GM18909 (cell line): ENCODE results near the gene FYB2.
A peak's percentile ranks its signal among the peaks of the same experiment; 100 is the strongest.
"Not testable (repeated sequence)": the region's sequence is repeated elsewhere in the genome, so short reads cannot be mapped to it uniquely, and the experiment has no call there.

ENCODE experiments used
- ATAC-seq: cut with Tn5 transposase; IDR thresholded peaks from one replicate; pipeline ENCODE4 v1.9.1; 2021; ENCODE audit warnings: mild to moderate bottlenecking; ENCODE audit not compliant: unreplicated experiment, poor library complexity

Gene FYB2

DNA sequence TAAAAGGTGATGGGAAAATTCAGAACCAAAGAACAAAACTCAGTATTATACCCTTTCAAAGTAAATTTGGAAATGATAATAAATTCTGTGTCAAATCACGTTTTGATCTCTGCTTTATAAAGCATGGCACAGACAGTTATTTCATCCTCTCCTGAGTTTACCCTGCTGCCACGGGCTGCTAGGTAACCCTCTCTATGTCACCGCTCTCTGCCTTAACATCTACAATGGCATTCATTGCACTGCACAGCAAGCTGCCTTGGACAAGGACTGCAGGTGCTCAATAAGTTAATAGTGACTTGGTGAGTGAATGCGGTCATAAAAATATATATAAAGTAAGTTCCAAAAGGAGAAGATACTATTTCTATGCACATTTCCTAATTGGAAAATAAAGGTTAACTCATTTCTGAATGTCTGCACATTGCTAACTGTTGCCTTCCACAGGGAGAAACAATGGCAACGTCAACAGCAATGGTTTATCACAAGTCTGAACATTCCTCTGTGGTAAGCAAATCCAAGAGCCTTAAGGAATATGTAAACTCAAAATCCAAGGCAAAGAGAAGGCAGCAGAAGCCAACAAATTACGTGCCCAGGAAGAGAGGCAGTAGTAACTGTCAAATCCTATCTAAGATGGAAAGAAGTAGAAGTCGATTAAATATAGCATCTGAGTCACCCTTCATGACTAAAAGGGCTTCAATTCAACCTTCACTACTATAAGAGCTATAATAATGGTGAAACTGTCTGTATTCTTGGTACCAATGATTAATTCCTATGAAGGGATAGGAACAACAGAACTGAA, 19.4 kb downstream of the FYB2 start:
- no peak for ATAC-seq

DNA sequence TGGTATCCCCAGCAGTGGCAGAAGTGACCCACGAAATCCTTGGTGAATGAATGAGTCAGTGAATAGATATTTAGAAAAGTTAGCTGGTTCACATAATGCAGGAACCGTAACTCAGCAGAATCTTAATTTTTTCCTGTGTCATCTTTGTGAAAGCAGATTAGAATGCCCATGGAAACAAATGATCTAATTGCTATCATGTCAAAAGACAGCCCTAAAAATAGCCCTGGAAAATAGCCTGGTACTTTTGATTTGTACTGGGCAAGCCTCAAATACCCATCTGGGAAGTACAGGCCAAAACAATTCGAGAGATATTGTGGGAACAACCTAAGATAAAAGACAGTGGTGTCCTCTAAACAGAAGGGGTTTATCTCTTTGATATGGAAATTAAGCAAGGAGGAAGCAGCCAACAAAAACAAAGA, 21.1 kb downstream of the FYB2 start:
- no peak for ATAC-seq

DNA sequence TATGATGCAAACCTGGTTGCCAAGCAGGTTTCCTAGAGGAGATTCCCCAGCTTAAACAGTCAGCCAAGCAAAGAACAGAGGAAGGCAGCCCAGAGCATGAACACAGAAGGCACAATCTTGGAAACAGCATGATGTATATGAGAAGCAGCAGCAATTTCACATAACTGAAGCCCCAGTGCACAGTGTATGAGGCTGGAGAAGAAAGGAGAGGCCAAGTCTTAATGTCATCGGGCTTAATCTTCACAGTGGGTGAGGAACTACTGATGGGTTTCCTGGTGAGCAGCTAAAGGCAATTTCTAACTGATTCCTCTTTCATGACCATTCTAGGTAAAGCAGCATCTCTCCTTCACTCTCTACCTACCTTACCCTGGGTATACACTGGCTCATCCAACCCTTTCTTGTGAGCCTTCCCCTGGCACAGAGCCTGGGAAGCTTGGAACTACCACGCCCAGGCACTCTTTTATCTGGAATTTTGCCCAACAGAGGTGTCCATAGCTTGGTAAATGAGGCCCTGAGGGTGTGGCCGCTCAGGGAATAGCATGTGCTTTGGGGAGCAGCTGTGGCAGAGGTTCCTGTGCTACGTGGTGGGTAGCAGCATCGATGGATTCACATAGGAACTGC, 22.0 kb downstream of the FYB2 start:
- ATAC-seq: no peak

DNA sequence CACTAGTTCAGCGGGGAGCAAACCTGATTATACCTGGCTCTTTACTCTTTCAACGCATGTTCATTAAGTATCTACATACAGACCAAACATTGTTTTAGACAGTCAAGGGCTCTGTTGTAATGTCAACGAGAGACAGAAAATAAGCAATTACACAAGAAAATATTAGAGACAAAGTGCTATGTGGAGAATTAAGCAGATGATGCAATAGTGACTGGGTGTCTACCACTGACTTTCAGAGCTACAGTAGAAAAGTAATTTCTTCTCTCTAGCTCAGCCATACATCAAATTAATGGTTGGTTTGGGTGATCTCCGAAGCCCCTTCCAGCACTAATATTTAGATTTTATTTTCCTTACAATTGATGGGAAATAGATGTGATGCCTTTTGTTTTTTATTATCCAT, 23.3 kb downstream of the FYB2 start:
- ATAC-seq: no peak

DNA sequence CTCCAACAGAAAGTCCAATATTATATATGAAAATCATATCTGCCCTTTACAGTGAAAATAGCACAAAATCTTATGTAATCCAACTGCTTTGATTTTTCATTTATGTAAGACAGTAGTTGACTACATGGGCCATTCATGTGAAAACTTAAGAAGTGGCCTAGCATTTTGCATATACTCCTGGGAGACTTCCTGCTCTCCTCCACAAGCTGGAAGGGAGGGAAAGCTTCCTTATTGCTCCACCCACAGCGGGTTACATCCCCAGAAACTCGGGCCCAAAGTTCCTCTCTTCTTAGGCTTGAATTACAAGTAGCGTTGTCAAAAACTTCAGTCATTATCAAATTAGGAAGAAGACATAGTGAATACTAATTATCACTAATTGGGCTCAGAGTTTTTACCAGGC, 29.2 kb downstream of the FYB2 start:
- ATAC-seq: no peak

DNA sequence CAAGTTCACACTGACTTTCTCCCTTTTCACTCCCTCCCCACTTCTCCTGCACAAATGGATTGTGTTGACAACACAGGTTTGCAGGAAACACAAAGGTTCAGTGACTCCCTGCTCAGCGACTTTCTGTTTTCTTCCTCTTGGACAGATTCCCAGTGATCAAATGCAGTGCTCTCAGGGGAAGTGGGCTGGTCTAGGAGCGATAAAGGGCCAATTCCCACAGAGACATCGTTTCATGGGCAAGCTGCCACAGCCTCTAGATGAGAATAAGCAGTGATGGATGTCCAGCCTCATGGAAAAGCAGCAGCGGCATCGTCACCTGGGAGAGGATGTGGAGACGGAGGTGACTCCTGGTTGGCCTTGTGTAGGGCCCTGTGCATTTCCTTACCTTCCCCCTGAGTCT, 30.6 kb downstream of the FYB2 start:
- no peak for ATAC-seq

DNA sequence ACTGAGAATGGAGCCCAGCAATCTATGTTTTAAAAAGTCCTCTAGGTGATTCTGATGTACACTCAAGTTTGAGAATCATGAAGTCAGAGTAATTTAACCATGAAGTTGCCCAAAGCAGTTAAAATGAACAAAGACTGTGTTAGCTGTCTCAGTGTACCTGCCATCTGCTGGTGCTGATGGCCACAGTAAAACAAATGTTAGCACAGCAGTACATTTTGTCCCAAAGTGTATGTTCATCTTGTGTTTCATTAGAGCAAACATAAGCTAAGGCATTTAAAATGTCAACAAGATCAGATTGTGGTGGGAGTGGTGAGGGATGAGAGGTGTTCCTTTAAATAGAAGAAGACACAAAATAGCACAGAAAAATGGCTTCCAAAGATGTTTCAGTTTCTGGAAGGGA, 31.1 kb downstream of the FYB2 start:
- ATAC-seq: no peak

DNA sequence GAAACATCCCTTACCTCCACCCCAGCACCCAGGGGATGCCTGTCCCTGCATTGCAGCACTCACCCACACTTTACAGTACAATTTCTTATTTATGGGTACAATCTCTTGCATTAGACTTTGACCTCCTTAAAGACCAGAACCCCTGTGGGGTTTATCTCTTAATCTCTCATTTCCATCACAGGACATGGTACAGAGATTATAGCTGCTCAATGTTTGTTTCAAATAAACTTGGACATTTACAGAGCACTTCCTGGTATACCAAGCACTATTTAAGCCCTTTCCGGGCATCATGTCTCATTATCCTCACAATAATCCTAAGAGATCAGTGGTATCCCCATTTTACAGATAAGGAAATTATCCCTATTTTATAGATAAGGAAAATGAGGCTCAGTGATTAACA, 31.9 kb downstream of the FYB2 start:
- no peak for ATAC-seq

DNA sequence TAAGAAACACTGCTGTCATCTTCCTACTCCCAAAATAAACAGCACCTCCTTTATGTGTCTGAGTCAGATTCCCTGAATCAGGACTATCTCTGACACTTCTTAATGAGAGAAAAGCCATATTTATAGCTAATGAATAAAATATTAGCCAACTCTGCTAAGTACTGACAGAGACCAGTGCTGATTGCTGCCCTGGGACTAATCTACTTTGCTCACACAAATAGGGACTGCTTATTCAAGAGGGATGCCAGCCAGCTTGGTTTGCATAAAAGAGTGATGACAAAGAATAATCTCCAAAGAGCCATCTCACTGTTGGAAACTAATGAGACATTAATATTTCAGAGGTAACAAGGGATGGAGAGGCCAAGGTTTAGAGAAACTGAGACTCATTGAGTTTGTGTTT, 36.4 kb downstream of the FYB2 start:
- no peak for ATAC-seq

DNA sequence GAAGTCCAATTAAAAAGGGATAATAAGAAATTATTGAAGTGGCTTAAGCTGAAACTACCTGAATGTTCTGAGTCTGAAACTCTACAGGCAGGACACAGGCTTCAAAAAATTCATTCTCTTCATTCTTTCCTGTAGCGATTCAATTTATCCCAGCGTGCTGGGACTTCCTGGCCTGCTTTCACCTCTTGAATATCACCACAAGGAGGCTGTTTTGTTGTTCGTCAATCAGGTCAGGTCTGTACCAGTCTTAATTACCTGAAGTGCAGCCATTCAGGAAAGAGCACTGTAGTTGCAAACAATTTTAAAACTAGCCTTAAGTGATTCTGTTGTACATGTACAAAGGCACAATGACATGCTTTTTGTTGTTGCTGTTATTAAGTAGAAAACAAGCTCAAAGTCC, 38.4 kb downstream of the FYB2 start:
- ATAC-seq: no peak

DNA sequence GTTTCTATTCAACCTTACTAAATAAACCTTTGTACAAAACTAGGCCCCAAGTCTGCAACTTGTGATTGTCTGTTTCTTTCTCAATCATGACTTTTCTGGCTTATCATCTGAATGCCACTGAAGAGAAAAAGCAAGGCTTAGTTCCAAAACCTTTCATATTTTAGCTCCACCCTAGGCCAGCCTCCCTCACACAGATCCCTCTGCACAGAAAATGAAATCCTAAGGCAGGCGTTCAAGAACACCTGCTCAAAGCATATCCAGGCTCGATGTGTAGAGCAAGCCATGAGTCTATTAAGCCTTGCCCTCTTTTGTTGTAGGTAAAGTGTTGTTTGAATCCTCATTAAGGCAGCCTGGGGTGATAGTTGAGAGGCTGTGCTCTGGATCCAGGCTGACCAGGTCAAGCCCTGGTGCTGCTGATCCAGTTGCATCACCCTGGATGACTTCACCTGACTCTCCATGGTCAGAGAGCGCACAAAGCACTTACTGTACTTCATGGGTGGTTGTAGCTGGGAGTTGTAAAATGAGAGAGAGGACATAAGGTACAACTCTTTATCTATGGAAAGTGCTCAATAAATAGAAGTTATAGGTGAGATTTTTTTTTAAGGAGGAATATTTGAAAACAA, 39.0 kb downstream of the FYB2 start:
- no peak for ATAC-seq

DNA sequence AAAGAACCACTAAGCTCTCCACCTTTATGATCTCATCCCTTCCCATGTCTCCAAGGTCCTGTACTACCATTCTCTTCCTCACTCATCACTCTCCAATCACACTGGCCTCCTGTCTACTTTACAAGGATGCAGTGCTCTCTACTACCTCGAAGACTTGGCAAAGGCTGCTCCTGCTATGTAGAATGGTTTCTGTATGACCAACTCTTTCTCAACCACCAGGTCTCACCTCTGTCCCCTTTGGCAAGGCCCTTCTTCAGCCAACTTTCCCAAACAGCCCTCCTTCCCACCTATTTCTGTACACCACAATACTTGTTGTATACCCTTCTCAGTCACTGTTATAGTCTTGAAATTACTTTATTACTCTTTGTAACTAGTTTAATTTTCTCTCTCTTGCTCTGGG, 41.2 kb downstream of the FYB2 start:
- no peak for ATAC-seq

DNA sequence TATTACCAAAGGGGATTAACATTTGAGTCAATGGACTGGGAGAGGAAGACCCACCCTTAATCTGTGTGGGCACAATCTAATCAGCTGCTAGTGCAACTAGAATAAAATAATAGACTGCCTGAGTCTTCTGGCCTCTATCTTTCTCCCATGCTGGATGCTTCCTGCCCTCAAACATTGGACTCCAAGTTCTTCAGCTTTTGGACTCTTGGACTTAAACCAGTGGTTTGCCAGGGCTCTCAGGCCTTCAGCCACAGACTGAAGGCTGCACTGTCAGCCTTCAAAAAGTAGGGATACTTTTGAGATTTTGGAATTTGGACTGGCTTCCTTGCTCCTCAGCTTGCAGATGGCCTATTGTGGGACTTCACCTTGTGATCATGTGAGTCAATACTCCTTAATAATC, 44.5 kb downstream of the FYB2 start:
- ATAC-seq: not testable (repeated sequence)

DNA sequence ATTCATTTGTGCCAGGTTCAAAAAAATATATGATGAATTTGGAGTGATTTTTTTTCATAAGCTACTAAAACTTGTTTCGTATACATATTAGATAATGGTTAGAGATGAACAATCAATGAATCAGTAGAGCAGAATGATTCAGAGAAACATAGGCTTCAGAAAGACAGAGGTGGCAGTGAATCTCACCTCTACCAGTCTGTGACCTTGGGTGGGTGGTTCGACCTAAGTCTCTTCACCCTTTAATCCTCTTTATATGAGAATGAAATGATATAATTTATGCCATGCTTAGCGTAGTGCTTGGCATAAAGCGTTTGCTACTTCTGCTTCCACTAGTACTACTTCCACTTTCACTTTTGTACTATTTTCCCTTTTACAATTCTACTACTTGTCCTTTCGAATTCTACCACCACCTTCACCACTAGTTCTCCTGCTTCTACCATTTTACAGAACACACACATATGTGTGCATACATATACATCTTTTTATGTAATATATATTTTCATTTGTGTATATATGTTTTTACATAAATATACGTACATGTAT, 45.1 kb downstream of the FYB2 start:
- peak; percentile 80 for ATAC-seq

DNA sequence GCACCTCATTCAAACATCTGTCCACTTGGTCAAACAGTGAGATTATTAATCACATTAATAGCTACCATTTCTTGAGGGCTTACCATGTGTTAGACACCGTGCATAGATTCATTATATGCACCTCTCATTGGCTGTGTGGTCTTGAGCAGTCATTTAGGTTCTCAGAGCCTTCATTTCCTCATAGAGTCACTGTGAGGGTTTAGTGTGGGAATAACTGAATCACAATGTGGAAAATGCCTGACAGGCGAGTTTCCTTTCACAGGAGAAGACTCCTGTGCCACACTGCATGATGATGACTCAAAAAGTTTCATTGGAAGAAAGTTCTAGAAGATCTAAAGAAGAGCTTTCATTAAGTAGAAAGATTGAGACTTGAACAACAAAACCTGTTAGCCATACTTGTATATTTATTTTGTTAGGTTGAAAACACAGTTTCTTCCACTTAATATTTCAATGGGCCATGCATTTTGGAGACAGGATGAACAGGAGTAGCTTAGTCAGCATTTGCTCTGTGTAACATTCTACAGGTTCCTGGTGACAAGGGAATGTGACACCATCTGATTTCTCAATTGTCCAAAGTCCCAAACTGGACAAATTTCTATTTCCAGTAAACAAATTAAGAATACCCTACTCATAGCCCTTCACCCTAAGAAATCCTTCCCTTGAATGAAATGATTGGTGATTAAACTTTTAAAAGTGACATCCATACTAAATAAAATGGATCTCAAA, 45.7 kb downstream of the FYB2 start:
- no peak for ATAC-seq

DNA sequence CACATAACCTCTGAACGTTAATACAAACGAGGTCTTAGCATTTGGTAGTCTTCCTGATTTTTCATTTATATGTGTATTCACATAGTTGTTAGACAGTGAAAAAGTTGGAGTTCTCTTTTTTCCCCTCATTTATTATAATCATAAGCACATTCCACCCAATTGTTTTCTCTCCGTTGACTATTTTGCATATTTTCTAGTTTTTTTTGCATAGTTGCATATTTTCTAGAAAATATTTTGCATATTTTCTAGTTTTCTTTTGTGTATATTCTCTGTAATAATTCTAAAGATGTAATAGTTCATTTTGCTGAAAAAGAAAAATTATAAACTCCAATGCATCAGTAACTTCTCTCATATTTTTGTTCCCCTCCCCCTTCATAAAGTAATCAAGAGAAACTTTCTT, 47.5 kb downstream of the FYB2 start:
- no peak for ATAC-seq

DNA sequence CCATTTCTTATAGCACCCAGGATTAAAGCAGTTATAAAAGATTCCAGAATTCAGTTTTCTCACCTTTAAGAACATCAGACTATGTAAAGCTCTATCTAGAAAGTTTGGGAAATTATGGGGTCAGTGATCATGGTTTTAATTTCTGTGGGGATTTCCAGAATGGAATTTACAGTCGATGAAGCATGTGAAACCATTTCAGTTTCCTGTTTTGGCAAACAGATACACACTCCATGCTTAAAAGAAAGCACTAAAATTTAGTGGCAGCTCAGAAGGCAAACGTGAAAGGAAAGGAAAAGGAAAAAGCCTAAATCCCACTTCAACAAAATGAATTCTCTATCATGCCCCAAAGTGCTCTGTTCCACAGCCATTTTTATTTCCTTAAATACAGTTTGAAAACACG, 60.4 kb downstream of the FYB2 start:
- no peak for ATAC-seq

DNA sequence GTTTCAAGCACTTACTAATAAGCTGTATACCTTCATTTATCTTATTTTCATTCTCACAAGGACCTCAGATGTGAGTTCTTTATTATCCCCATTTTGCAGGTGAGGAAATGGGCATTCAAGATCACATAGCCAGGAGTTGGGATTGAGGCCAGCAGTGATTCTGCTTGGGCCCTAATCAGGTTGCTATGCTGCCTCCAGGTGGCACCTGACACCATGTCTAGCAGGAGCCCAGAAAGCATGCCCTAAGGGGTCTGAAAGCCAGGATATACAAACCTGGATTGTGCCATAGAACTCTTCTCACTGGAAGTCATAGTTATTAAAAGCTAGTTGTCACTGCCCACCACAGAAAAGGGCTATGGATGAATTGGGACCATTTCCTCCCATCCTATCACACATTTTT, 61.1 kb downstream of the FYB2 start:
- ATAC-seq: no peak

DNA sequence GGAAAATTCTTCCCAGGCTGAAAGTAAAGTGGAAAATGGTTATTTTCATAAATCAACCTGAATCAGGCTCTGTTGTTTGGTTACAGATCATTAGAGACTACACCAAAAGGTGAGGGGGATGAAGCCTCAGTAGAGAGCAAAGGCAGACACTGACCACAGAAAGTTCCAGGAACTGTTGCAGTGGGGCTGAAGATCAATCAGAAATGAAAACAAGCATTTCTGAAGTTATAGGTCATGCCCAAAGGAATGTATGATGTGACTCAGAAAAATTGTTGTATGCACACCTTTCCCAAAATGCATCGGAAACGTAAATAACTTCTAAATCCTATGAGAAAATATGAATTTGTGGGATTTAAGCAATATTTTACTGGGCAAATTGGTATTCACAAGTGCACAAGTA, 63.3 kb downstream of the FYB2 start:
- ATAC-seq: no peak

DNA sequence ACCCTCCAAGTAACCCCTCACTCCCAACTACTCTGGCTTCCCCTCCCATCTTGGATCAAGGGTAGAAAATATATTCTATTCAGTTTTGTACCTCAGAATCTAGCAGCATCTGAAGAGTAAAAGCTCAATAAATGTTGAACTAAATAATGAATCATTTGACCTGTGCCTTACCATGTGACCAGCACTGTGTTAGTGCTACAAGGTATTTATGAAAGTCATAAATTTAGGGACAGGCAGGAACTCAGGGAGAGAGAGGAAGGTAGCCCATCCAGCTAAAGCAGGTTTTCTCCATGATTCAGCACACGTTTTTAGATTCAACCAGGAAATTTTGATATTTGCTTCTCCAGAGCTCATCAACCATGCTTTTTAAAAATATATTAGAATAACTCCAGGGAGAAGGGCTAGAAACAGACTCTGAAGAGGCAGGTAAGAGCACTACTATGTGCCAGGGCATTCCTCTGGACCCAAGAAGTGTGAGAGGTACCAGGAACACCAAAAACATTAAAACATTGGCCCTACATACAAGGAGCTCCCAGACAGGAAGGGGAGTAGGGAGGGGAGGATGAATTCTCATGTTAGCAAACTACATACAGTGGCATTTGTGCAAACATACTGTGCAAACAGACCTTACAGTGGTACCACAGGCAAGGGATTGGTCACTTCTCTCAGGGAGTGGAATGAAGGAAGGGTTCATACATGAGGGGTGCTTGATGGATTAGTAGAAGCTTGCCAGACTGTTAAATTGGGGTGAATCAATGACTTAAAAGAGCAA, 64.3 kb downstream of the FYB2 start:
- ATAC-seq: no peak
